ENCODE results near the gene KLK14.

Gene KLK14, protein sequence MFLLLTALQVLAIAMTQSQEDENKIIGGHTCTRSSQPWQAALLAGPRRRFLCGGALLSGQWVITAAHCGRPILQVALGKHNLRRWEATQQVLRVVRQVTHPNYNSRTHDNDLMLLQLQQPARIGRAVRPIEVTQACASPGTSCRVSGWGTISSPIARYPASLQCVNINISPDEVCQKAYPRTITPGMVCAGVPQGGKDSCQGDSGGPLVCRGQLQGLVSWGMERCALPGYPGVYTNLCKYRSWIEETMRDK

DNA sequence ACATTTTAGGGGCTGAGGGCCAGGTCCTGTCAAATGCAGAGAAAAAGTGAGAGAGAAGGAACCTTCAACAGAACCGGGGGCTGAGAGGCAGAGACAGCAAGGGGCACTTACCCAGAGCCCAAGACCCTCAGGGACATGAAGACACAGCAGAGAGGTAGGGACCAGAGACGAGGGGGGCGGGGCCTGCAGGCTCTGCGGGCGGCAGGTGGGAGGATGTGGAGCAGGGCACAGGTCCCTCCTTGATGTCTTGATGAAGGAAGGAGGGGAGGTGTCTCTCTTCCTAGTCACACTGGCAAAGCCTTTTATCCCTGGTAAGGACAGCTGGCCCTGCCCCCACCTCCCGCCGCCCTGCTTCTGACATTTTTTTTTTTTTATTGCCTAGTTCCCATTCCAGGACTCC lies at the start of gene KLK14:
Gene KLK14 (minus strand): TSS at position 277 of the 400 bp plus-strand sequence. CDS start 273 bp downstream, at position 4.
- no peak for DNase-seq (ENCODE audit: low spot score)

DNA sequence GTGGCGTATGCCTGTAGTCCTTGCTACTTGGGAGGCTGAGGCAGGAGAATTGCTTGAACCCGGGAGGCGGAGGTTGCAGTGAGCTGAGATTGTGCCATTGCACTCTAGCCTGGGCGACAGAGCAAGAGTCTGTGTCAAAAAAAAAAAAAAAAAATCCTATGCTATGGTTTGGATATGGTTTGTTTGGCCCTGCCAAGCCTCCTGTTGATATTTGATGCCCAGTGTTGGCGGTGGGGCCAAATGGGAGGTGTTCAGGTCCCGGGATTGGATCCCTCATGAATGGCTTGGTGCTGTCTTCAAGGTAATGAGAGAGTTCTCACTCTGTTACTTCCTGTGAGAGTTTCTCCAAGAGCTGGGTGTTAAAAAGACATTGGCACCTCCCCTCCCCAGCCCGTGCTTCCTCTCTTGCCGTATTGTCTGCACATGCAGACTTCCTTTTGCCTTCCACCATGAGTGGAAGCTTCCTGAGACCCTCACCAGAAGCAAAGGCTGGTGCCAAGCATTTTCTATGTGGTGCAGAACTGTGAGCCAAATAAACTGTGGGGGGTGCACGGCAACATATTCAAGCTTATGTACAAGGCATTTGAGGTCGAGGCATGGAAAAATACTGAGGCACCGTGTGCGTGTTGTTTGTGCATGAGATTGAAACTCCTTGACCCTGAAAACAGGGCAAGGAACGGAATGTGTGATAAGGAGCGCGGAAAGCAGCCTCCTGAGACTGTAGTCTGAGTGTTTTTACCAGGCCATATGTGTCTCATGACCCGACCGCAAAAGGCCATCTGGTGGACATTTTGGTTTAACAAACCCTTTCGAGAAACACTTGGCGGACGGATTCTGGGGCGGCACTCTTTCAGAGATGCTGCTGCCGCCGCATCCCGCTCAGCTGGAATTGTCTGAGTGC lies 49.3 kb upstream of the KLK14 start:
- no peak for DNase-seq (ENCODE audit: low spot score)

DNA sequence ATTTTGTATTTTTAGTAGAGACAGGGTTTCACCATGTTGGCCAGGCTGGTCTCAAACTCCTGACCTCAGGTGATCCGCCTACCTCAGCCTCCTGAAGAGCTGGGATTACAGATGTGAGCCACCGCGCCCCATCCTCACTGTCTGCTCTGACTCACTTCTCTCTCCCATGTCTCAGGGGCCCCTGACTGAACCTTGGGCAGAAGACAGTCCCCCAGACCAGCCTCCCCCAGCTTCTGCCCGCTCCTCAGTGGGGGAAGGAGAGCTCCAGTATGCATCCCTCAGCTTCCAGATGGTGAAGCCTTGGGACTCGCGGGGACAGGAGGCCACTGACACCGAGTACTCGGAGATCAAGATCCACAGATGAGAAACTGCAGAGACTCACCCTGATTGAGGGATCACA lies 47.0 kb upstream of the KLK14 start:
- no peak for DNase-seq (ENCODE audit: low spot score)

DNA sequence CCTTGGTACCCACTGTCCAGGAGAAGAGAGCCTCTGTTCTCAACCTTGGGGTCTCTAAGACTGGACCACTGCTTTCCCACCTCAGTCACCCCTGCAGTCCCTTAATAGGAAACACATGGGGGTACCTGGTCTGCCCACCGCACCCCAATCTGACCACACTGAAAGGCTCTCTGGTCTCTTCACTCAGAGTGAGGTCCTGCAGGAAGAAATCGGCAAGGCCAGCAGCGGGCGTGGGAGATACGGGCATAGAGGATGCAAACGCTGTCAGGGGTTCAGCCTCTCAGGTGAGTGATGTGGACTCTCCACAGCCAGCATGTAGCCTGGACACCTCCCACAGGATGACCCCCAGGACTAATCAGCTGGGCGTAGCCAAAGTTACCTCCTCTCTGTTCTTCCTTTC lies 45.5 kb upstream of the KLK14 start:
- no peak for DNase-seq (ENCODE audit: low spot score)

DNA sequence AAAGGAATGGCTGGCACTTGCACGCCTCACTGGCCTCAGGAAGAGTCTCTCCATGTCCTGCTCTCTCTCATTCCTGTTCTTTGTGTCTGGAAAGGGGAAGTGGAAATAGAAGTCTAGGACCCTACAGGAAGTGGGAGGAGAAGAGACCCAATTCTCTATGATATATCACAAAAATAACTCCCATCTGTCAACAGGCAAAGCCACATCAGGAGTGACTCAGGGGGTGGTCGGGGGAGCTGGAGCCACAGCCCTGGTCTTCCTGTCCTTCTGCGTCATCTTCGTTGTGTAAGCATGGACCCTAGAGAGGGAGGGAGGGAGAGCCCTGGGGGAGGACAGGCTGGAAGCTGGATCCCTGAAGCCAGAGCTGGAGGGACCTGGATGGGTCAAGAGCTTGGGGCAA lies 45.1 kb upstream of the KLK14 start:
- no peak for DNase-seq (ENCODE audit: low spot score)

DNA sequence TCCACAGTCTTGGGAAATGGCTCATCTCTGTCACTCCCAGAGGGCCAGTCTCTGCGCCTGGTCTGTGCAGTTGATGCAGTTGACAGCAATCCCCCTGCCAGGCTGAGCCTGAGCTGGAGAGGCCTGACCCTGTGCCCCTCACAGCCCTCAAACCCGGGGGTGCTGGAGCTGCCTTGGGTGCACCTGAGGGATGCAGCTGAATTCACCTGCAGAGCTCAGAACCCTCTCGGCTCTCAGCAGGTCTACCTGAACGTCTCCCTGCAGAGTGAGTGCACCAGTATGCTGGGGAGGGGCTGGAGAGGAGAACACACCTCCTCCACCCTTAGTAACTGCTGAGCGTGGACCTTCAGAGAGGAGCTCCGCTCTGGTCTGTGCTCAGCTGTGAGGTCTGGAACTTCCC lies 44.3 kb upstream of the KLK14 start:
- DNase-seq (ENCODE audit: low spot score), result no peak

DNA sequence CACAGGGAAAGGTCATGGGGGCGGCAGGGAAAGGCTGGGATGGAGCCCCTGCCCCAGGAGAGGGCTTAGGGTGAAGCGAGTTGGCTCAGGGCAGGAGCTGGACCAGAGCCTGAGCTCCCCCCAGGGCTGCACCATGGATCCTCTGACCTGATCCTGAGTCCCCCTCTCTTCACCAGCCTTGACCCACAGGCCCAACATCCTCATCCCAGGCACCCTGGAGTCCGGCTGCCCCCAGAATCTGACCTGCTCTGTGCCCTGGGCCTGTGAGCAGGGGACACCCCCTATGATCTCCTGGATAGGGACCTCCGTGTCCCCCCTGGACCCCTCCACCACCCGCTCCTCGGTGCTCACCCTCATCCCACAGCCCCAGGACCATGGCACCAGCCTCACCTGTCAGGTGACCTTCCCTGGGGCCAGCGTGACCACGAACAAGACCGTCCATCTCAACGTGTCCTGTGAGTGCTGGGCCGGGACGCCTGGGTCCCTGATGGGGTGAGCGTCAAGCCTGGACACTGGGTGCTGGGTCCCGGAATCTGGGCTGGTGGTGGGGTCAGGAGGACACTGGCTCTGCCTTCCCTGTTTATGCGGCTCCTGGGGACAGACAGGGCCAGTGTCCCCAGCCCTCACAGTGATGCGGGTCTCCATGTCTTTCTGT lies 42.9 kb upstream of the KLK14 start:
- no peak for DNase-seq (ENCODE audit: low spot score)

DNA sequence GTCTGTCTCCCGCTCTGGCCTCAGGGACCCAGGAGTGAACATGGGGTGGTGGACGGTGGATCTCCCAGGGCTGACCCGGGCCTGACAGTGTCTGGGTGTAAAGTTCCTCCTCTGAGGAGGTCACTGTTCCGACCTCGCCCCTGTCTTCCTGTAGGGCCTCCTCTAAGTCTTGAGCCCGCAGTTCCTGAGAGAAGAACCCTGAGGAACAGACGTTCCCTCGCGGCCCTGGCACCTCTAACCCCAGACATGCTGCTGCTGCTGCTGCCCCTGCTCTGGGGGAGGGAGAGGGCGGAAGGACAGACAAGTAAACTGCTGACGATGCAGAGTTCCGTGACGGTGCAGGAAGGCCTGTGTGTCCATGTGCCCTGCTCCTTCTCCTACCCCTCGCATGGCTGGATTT lies 42.0 kb upstream of the KLK14 start, which contains the start of gene SIGLEC9:
Gene SIGLEC9 (plus strand): TSS at position 178 of the 400 bp plus-strand sequence. CDS start 69 bp downstream, at position 247.
- no peak for DNase-seq (ENCODE audit: low spot score)

DNA sequence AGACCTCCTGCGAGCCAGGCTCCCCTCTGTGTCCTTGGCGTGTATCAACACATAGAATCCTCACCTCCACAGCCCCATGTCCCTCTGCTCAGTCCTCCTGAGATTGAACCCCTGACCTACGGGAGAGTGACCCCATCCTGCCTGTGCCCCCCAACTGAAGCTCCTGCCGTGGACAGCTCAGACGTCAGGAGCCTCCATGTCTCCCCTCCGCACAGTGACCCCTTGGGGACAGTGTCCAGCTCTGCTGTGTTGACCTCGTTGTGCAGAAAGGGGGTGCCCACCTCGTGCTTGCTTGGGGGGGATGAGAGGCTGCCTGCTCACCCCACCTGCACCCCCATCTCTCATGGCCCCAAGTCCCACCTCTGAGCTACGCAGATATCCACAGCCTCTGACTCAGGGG lies 41.5 kb upstream of the KLK14 start:
- no peak for DNase-seq (ENCODE audit: low spot score)

DNA sequence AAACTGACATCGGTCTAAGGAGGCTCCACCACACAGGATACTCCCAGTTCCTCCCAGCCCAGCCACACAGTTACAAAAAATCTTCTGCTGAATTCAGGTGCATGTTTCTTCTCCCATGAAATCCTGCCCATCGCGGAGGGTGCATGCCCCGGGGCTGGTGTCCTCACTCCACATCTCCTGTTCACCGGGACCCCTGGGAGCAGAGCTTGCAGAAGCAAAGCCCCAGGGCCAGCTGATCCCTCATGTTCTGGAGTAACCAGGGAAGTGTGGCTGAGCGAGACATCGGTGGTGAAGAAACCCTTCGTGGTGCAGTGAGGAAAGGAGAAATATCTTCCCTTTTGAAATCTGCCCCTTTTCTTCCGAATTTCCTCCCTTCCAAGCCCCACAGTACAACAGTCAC lies 41.1 kb upstream of the KLK14 start:
- no peak for DNase-seq (ENCODE audit: low spot score)

DNA sequence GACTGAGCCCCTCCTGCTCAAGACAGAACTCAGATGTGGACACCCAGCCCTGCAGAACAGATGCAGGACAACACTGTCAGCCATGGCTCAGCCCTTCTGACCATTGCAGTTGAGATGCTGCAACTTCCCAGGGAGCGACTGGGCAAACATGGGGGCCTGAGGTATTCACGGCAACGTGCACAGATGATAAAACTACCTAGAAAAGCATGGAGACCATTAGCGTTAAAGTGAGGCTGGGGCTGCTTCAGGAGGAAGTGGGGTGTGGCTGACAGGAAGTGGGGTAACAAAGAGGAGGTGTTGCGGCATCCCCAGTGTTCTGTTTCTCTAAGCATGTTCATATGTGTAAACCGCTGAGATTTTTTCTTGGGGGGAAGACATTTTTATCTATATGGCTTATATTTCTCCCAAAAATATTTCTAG lies 40.7 kb upstream of the KLK14 start:
- no peak for DNase-seq (ENCODE audit: low spot score)

DNA sequence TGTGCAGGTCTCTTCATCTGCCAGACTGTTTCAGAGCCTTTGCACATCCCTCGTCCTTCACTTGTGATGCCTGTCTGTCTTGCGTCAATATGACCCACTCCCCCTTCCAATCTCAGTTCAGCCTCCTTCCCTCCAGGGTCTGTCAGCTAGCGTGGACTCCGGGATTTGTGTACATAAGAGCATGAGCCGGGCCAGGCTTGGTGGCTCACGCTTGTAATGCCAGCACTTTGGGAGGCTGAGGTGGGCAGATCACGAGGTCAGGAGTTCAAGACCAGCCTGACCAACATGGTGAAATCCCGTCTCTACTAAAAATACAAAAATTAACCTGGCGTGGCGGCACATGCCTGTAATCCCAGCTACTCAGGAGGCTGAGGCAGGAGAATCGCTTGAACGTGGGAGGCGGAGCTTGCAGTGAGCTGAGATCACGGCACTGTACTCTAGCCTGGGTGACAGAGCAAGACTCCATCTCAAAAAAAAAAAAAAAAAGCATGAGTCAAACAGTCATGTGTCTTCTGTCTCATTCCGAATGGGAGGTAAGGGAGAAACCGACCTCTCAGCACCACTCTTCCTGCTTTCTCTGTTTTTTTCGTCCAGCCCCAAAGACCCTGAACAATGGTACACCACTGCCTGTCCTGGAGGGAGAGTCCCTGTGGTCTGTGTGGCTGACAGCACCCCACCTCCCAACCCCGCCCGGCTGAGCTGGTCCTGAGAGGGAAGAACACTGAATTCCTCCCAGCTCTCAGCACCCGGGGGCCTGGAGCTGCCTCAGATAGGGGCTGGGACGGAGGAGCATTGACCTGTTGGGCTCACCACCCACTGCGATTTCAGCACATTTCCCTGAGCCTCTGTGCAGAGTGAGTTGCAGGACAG lies 39.7 kb upstream of the KLK14 start:
- DNase-seq (ENCODE audit: low spot score), result no peak

DNA sequence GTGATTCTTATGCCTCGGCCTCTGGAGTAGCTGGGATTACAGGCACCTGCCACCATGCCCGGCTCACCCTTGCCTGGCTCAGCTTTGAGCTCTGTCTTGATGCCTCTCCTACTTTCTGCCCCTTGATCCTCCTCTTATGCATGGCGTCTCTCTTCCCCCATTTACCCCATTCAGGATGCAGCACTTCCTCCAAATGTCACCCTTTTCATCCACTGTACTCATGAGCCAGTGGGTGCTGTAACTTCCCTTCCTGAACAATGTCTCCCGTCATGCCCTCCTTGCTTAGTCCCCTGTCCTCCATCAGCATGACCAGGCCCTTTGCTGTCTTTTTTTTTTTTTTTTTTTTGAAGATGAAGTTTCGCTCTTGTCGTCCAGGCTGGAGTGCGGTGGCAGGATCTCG lies 38.6 kb upstream of the KLK14 start:
- DNase-seq (ENCODE audit: low spot score), result no peak

DNA sequence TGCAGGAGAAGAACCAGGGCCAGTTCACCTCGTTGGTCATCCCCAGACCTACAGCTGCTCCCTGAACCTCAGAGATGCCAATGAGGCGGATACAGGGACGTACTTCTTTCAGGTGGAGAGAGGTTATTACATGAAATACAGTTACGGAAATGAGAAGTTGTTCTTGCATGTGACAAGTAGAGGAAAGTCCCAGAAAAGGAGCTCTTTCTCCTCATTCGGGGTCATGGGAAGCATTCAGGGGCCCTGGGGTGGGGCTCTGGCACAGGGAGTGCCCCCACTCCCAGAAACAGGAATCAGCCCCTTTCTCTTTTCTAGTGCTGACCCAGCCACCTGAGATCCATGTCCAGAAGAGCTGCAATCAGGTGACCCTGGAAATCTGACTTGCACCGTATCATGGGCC lies 37.5 kb upstream of the KLK14 start:
- no peak for DNase-seq (ENCODE audit: low spot score)

DNA sequence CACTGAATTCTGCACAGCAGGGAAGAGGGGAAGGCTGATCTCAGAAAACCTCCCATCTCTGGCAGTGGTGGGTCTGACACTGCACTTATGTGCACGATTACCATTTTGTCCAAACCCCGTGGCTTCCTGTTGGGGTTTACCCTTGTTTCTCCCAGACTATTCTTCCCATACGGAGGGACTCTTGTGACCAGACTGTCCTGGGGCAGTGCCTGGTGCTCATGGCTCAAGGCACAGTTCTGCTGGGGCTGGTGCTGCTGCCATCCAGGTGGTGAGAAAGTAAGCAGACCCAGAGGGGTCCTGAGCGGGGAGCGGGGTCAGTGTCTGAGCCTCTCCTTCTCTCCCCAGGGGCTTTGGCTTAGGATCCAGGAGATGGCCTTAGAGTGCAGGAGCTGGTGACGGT lies 36.9 kb upstream of the KLK14 start:
- no peak for DNase-seq (ENCODE audit: low spot score)

DNA sequence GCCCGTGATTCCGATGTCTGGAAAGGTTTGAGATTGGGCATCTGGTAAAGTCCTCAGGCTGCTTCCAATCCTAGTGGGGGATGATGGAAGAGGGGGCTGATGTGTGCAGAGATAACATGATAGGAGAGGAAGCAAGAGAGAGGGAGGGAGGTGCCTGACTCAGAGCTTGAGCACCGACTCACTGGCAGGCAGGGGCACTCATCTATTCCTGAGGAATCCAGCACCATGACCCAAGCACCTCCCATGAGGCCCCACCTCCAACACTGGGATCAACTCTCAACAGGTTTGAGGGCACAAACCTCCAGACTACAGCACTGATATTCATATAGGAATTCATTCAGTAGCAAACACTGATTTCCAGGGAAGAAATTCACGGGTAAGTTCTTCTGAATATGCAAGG lies 36.4 kb upstream of the KLK14 start:
- no peak for DNase-seq (ENCODE audit: low spot score)

DNA sequence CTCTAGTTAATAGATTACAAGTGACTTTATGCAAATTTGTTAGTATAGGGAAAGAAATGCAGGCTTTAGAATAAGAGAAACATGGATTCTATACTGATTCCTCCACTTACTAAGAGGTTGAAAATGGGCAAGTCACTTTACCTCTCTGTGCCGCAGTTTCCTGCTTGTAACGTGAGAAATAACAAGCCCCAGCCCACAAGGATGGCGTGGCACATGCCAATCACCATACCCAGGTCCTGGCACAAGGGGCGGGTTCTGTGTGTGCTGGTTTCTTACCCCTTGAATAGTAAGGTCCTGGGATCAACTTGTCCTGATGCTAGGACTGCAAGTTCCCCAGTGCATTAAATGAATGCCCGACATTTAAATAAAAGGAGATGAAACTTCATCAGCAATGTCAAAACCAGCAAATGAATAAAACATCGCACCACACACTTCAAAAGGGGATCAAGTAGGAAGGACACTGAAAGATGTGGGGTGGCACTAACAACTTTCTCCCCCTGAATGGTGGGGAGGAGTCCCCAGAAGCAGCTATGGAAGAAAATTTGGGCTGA lies 34.1 kb upstream of the KLK14 start:
- no peak for DNase-seq (ENCODE audit: low spot score)

DNA sequence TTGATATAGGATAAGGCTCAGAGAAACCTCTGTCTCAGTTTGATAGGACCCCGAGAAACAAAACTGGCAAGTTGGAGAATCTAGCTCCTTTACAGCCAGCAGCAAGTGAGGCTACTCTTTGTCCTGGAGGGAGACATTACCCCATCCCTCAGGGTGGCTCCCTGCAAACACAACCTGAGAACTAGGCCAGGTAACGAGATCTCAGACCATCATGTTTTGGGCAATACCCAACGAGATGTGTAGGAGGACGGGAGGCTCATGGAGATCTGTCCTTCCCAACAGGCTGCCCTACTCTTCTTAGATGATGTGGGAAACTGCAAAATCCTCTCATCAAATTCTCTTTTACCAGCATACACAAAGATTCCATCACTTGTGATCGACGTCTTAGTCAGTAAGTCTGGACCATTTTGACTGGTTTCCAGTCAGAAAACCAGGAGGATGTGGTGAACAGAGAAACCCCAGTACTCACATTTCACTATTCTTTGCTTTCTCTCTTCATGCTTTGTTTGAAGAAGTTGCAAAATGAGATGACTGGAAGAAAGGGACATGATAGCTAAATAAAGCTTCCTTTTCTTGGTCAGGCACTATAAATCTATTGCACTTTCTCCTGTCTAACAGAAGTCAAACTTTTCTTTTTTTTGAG lies 31.5 kb upstream of the KLK14 start:
- DNase-seq (ENCODE audit: low spot score), result no peak

DNA sequence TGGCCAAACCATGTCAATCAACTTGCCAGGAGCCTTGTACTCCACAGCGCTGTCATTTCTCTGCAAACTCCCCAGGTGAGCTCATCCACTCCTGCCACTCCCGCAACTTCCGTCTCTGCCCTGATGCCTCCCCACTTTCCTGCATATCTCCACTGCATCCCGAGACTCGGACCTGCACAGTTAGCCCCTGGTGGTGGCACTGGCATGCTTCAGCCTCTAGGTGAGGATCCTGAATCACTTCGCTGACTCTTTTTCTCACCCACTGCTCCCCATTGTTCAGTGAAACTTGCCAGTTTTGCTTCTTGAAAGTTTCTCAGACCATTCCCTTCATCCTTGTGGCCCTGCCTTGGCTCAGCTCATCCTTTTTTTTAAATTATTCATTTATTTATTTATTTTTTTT lies 28.9 kb upstream of the KLK14 start:
- DNase-seq (ENCODE audit: low spot score), result no peak

DNA sequence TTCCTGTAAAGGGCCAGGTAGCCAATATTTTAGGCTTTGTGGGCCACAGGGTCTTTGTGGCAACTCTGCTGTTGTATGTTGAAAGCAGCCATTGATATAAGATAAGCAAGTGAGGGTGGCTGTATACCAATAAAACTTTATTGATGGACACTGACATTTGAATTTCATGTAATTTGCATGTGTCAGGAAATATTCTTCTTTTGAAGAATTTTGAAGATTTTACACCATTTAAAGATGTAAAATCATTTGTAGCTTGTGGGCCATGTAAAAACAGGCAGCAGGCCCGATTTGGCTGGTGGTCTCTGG lies 27.9 kb upstream of the KLK14 start:
- no peak for DNase-seq (ENCODE audit: low spot score)

DNA sequence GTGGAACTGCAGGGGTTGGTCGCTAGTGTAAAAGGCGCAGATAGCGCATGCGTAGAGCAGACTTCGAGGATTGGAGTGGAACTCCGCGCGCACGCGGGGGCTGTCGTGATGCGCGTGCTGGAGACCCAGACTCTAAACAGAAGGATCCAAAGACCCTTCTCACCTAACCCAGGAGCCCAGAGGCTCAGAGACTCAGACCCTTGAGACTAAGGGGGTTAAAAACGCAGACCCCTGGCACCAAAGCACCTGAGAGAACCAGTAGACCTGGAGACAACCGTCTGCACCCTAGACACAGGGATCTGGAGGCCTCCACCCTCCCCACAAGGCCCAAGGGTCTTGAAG lies 26.1 kb upstream of the KLK14 start:
- no peak for DNase-seq (ENCODE audit: low spot score)
